Tibial nerve (tissue), 3 donors: ENCODE measurements around the gene OTOF.

Experiments used
- POLR2A ChIP-seq, 2 donors: fragments of 450-650 bp; IDR thresholded peaks; one replicate each; pipeline ENCODE4 v1.6.1; 2017; ENCODE audit warnings: antibody characterized with exemption in 2 of 2, mild to moderate bottlenecking in 2 of 2, moderate library complexity in 2 of 2
- TF ChIP-seq, protein P1 (sequence below), 5 experiments: fragments of 200-600 bp in 3 of 5; fragments of 450-650 bp in 2 of 5; sonication (generic) in 3 of 5; IDR thresholded peaks; one replicate each; pipeline ENCODE4 v1.5.1; 2016 to 2019; ENCODE audit warnings: antibody characterized with exemption in 5 of 5, mild to moderate bottlenecking in 3 of 5, moderate library complexity in 2 of 5

DNA sequence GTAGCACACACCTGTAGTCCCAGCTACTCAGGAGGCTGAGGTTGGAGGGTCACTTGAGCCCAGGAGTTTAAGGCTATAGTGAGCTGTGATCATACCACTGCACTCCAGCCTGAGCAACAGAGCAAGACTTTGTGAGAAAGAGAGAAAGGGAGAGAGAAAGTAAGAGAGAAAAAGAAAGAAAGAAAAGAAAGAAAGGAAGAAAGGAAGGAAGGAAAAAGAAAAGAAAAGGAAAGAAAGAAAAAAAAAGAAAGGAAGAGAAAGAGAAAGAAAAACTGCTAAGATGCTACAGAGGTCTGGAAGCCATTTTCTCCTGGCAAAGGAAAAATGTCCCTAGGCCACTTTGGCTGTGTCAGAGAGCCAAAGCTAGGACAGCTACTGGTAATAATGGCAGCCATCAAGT is 45.6 kb downstream of the OTOF start:
- TF ChIP-seq, protein P1, sequence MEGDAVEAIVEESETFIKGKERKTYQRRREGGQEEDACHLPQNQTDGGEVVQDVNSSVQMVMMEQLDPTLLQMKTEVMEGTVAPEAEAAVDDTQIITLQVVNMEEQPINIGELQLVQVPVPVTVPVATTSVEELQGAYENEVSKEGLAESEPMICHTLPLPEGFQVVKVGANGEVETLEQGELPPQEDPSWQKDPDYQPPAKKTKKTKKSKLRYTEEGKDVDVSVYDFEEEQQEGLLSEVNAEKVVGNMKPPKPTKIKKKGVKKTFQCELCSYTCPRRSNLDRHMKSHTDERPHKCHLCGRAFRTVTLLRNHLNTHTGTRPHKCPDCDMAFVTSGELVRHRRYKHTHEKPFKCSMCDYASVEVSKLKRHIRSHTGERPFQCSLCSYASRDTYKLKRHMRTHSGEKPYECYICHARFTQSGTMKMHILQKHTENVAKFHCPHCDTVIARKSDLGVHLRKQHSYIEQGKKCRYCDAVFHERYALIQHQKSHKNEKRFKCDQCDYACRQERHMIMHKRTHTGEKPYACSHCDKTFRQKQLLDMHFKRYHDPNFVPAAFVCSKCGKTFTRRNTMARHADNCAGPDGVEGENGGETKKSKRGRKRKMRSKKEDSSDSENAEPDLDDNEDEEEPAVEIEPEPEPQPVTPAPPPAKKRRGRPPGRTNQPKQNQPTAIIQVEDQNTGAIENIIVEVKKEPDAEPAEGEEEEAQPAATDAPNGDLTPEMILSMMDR (IDR thresholded peaks at IDR 0.05) = no peak
- no peak for TF ChIP-seq POLR2A (IDR thresholded peaks at IDR 0.05)
